IMR-90 (cell line): ENCODE data around the gene MTUS2.

Experiments used
- BHLHE40 ChIP-seq: fragments of 150-350 bp; IDR thresholded peaks from 2 replicates; pipeline ENCODE4 v1.6.1; 2016; ENCODE audit warnings: mild to moderate bottlenecking, low read depth, low read length
- POLR2A ChIP-seq: IDR thresholded peaks from 2 replicates; pipeline ENCODE4 v1.6.1; 2012; ENCODE audit warnings: mild to moderate bottlenecking, low read depth, low read length
- RFX5 ChIP-seq: IDR thresholded peaks from 2 replicates; pipeline ENCODE4 v1.8.0; 2012; ENCODE audit warnings: low read depth, mild to moderate bottlenecking, low read length, moderate library complexity
- SMC3 ChIP-seq: fragments of 150-350 bp; IDR thresholded peaks from 2 replicates; pipeline ENCODE4 v1.6.1; 2016; ENCODE audit warnings: low read depth, mild to moderate bottlenecking, antibody characterized with exemption, low read length, moderate library complexity
- TF ChIP-seq, protein P1 (sequence below): conservative IDR thresholded peaks from 2 replicates; pipeline ENCODE4 v1.5.1; 2012; ENCODE audit warnings: mild to moderate bottlenecking, low read depth, low read length, improper control_type of control experiment

DNA sequence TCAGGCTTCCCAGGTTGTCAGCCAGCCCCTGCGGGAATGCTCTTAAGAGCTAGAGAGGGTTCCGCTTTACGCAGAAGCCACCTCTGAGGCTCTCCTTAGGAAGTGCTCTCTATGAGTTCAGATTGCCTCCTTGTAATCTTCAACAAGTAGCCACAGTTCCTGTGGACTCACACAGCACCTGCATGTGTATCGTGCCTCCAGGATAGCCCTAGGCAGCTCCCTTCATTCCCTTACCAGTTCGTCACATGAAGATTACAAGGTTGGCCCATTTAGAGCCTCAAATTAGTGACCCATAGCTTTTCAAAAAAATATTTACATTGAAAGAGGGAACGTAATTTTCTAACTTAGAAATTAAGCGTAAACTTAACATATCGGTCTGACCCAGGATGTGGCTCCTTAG is 284.3 kb downstream of the MTUS2 start:
- TF ChIP-seq, protein P1, sequence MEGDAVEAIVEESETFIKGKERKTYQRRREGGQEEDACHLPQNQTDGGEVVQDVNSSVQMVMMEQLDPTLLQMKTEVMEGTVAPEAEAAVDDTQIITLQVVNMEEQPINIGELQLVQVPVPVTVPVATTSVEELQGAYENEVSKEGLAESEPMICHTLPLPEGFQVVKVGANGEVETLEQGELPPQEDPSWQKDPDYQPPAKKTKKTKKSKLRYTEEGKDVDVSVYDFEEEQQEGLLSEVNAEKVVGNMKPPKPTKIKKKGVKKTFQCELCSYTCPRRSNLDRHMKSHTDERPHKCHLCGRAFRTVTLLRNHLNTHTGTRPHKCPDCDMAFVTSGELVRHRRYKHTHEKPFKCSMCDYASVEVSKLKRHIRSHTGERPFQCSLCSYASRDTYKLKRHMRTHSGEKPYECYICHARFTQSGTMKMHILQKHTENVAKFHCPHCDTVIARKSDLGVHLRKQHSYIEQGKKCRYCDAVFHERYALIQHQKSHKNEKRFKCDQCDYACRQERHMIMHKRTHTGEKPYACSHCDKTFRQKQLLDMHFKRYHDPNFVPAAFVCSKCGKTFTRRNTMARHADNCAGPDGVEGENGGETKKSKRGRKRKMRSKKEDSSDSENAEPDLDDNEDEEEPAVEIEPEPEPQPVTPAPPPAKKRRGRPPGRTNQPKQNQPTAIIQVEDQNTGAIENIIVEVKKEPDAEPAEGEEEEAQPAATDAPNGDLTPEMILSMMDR: no peak
- no peak for TF ChIP-seq RFX5
- TF ChIP-seq POLR2A: no peak
- TF ChIP-seq SMC3: no peak
- TF ChIP-seq BHLHE40: no peak
